NB4 (cell line): ENCODE measurements around the gene ABCC4.

ENCODE experiments used
- CTCF ChIP-seq: IDR thresholded peaks from one replicate; pipeline ENCODE4 v1.5.1; 2012; ENCODE audit warnings: low read depth, low read length
- POLR2A ChIP-seq: IDR thresholded peaks from 2 replicates; pipeline ENCODE4 v1.6.1; 2011; ENCODE audit warnings: mild to moderate bottlenecking; ENCODE audit not compliant: insufficient read length; ENCODE audit errors: extremely low read depth

GRCh38 chr13:95023405-95023804 is 277.8 kb downstream of the ABCC4 start:
- TF ChIP-seq POLR2A (no peak), CTCF (no peak)
